Measurements from ENCODE around the gene AAK1.

AAK1 gene

GRCh38 chr2:69538872-69539548 lies 104.5 kb downstream of the AAK1 start:
- H3K4me3 ChIP-seq (ENCODE audit: low read depth, low read length): no peak overlapping the region
- no peak for DNase-seq (ENCODE audit: low read depth)
- no peak for TF ChIP-seq CTCF (IDR thresholded peaks at IDR 0.05; ENCODE audit: control insufficient read depth, extremely low read depth, insufficient read depth)

GRCh38 chr2:69538249-69538648 lies 105.3 kb downstream of the AAK1 start:
- DNase-seq (ENCODE audit: low read depth): no peak
- no peak for TF ChIP-seq CTCF (IDR thresholded peaks at IDR 0.05; ENCODE audit: control insufficient read depth, extremely low read depth, insufficient read depth)
- no peak overlapping the region for H3K4me3 ChIP-seq (ENCODE audit: low read depth, low read length)

- H3K4me3 ChIP-seq (ENCODE audit: low read depth, low read length): no peak overlapping the region
- no peak for TF ChIP-seq CTCF (IDR thresholded peaks at IDR 0.05; ENCODE audit: control insufficient read depth, extremely low read depth, insufficient read depth)
- no peak for DNase-seq (ENCODE audit: low read depth)
These were observed 107.7 kb downstream of the AAK1 start for GRCh38 chr2:69535817-69536241.

- no peak overlapping the region for H3K4me3 ChIP-seq (ENCODE audit: low read depth, low read length)
- TF ChIP-seq CTCF (IDR thresholded peaks at IDR 0.05; ENCODE audit: control insufficient read depth, extremely low read depth, insufficient read depth): no peak
- no peak for DNase-seq (ENCODE audit: low read depth)
These were observed 112.4 kb downstream of the AAK1 start for GRCh38 chr2:69531186-69531585.

- TF ChIP-seq CTCF (IDR thresholded peaks at IDR 0.05; ENCODE audit: control insufficient read depth, extremely low read depth, insufficient read depth): no peak
- no peak for DNase-seq (ENCODE audit: low read depth)
- H3K4me3 ChIP-seq (ENCODE audit: low read depth, low read length): no peak overlapping the region
These were observed 114.1 kb downstream of the AAK1 start for GRCh38 chr2:69529480-69529879.

GRCh38 chr2:69525261-69525660 lies 118.3 kb downstream of the AAK1 start:
- no peak overlapping the region for H3K4me3 ChIP-seq (ENCODE audit: low read depth, low read length)
- no peak for TF ChIP-seq CTCF (IDR thresholded peaks at IDR 0.05; ENCODE audit: control insufficient read depth, extremely low read depth, insufficient read depth)
- no peak for DNase-seq (ENCODE audit: low read depth)

GRCh38 chr2:69524799-69525198 lies 118.7 kb downstream of the AAK1 start:
- H3K4me3 ChIP-seq (ENCODE audit: low read depth, low read length): no peak overlapping the region
- no peak for DNase-seq (ENCODE audit: low read depth)
- TF ChIP-seq CTCF (IDR thresholded peaks at IDR 0.05; ENCODE audit: control insufficient read depth, extremely low read depth, insufficient read depth): no peak
